Dermis microvascular lymphatic vessel endothelial cell (primary cell): Measurements from ENCODE around the gene HDAC4. TPM values are rescaled to one million over a fixed set of nuclear protein-coding genes. Genes with fewer than 3 reads are reported as not detected.

Experiments
- DNase-seq, 2 donors: peaks; one replicate each; pipeline versions ENCODE4 v3.0.0 to v3.0.0-alpha.2; 2010; ENCODE audit warnings: low read depth in 2 of 2
- total RNA-seq: library from RNA; depleted of rRNA; stranded (reverse); fragments of >200 nt; gene quantifications from 2 replicates; pipeline ENCODE4 v1.2.1, GENCODE V29; 2014

The HDAC4 gene
- total RNA-seq, 1 donor from 2014 or later: 10.4 TPM

DNA sequence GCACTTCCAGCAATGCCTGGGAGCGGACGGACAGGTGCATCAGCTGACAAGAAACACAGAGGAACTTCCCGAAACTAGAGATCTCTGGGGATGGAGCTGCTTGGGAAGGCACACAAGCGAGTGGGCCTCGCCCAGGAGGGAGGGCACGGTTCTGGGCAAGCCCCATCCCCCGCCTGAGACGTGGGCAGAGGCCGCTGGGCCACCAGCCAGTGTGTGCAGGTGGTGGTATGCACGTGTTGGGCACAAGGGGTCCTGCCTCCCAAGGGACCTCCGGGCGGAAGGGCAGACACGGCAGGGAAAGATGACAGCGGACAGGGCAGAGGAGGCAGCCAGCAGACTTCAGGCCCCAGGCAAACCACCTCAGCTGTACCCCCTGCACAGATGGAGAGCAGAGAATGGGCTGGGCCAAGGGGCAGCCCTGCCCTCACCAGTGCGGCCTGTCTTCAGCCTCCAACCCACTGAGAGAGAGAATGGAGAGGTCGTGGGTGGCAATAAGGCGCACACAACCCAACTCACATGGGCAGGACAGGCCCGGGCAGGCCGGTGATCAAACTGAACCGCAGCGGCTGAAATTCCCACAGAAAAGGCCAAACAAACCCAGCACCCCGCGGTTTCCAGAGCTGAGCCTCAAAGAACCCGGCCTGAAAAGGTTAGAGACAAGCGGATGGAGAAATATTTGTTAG is 51.2 kb downstream of the HDAC4 start:
- DNase-seq: no peak

DNA sequence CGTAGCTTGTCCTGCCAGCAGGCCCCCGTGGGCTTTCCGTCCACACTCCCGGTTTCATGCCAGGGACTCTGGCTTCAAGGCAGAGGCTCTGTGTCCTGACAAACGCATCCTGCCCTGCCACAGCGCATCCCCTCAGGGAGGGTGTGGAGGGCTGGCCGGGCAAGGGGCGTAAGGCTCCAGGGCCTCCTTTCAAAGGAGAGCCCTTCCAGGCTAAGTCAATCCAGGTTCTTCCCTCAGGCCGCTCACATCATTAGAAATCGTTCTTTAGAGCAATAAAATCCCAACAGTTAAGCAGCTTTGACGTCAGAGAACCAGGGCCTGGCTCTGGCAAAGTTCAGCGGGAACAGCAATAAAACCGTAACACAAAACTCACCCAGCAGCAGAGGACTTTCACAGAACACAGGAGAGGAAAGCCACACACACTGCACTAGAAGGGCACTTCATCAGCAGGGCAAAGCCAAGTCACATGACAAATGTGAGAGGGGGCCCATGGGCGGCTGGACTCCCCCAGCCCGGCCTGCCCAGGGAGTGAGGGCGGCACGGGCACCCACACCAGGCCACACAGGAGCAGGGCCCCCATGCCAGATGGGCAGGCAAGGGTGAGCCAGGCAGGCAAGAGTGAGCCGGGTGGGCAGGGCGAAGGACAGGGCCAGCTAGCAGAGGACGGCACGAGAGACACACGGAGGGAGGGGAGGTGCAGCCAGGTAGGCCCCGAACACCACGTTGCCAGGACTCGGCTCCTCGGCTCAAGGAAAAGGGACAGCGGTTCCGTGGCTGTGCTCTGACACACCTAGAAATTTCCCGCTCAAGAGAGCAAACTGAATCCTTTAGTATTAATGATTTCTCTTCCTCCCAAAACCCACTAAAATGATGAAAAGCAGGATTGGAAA is 52.0 kb downstream of the HDAC4 start:
- no peak for DNase-seq

DNA sequence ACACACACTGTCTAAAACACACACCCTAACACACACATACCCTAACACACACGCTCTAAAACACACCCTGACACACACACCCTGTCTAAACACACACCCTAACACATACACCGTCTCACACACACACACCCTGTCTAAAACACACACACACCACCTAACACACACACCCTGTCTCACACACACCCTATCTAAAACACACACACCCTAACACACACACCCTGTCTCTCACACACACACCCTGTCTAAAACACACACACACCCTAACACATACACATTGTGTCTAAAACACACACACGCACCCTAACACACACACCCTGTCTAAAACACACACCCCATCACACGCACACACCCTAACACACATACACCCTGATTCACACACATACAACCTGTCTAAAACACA is 54.1 kb downstream of the HDAC4 start:
- DNase-seq: no peak

DNA sequence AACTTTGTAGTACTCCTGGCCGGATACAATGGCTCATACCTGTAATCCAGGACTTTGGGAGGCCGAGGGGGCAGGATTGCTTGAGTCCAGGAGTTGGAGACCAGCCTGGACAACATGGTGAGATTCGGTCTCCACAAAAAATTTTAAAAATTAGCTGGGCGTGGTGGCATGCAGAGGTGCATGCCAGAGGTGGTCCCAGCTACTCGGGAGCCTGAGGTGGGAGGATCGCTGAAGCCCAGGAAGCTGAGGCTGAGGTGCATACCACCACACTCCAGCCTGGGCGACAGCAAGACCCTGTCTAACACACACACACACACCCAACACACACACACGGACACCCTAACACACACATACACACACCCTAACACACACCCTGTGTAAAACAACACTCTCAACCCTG is 55.6 kb downstream of the HDAC4 start:
- DNase-seq: no peak

DNA sequence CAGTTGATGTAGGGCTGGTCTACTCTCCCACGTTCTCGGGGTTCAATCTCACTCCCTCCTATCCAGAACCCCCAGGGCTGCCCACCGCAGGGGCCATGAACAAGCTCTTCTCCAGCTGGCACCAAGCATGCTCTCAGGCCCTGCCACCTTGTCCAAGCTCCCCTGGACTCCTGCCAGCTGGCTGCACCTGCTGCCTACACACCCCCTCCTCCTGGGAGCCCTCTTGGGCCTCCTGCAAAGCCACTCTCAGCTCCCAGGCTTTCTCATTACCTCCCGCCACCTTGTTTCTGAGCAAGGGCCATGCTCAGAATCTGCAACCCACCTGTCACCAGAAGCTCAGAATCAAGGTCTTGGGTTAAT is 56.0 kb downstream of the HDAC4 start:
- no peak for DNase-seq

DNA sequence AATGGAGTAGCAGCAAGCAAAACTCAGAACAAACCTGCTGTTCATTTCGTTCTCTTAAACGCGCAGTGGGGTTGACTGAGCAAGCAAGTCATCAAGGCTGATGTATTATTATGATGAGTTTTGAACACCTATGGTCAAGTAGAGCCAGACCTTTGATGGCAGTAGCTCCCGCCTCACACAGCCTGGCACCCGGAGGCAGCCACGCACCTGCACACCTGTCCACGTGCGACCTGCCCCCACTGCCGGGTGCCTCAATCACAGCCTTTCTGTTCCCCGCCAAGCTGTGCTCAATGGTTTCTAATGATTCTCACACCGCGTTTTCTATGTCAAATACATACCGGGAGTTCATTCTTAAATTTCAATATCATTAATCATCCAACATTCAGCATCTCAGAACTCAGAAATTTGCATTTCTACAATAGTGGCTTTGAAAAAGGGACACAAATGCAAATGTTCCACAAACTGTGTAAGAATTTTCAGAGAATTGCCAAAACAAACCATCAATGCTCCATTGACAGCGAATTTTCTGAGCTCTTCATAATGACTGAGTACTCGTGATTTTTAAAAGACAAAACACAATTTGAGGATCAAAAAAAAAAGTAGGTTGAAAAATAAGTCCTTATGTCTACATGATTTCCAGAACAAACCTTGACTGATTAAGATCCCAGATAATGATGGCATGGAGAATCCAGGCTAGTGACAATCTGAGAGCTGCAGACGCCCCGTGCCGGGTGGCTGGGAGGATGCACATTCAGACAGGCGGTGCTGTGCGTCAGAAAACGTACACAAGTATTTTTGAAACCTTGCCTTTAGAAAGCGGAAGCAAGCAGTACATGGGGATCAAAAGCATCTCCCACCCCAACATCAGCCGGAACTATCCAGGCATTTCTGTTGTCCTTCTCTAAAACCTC is 56.6 kb downstream of the HDAC4 start:
- no peak for DNase-seq

DNA sequence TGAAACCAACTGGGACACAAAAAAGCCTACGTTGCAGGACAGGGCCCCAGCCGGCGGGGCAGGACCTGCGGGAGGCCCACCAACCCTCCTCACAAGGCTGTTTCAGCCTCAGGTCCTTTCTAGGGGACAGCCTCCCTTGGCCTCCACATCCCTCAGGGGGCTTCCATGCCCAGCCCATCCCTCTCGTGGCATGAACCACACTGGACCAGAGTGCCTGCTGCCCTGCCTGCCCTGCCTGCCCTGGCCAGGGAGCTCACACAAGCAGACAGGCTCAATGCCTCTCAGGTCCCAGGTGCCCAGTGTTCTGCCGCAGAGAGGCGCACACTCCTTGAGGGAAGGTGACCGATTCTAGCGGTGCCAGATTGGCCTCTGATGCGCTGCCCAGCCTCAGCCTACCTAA is 57.4 kb downstream of the HDAC4 start:
- no peak for DNase-seq

DNA sequence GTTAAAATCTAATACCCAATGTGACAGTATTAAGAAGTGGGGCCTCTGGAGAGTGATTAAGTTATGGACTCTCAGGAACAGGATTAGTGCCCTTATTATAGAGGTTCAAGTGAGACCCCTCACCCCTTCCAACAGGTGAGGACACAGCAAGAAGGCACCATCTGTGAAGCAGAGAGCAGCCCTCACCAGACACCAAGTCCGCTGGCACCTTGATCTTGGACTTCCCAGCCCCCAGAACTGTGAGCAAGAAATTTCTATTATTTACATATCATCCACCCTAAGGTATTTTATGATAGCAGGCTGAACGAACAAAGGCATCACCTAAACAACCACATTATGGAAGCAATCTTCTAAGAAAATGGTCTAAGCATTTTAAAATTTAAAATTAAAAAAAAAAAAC is 59.0 kb downstream of the HDAC4 start:
- no peak for DNase-seq

DNA sequence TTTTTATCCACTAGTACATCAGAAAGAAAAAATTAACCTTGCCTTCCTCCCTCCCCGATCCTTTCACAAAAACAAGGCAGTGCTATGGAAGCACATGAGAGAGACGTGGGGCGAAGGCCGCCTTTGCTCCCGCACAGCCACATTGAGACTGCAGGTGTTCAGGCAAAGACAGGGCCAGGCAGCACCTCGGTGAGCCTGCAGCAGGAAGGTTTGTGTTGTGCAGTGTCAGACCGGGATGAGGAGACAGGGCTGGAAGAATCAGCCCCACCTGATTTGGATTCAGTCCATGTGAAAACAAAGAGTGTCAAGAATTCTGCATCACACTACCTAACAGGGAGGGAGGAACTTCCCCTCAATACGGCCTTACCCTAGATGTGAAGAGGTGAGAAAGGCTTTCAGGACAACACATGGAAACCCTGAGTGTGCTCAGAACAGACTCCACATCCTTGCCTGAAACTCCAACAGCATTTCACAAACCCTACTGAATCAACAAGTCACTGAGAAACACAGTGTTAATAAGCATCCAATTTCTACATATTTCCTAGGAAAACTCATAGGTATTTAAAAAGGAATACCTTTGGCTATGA is 59.6 kb downstream of the HDAC4 start:
- no peak for DNase-seq

DNA sequence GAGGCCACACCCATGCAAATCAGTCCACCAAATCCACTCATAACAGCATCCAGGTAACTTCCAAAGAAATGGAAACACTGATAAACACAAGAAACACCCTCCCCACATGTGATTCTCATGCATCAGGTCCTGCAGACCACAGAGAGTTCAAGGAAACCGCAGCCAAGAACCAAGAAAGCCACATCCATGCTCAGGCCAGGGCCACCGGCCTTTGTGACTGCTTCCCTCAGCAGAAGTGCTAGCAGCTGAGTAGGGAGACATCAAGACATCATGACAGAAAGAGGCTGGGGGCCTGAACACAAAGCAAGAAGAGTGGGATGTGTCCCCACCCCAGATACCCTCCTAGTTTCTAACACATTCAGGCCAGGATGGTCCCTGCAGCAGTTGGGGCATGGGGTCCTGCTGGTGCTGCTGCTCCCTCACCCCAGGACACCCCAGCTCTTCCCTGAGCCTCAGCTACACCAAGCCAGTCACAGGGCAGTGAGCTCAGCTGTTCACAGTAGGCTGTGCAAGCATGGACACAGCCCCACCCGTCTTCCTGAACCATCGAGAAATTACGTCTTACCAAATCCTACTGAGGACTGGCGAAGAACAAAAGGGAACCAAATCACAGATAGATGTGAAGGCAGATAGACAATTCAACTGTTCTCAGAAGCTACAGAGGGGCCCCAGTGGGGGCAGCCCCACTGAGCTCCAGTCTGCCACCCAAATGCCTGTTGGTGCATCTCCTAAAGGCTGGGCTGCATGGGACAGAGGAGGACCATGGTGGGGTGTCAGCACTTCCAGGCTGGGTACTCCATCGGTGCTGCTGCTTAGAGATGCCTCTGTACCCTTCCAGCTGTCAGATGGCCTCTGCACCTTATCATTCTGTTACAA is 60.9 kb downstream of the HDAC4 start:
- DNase-seq: no peak

DNA sequence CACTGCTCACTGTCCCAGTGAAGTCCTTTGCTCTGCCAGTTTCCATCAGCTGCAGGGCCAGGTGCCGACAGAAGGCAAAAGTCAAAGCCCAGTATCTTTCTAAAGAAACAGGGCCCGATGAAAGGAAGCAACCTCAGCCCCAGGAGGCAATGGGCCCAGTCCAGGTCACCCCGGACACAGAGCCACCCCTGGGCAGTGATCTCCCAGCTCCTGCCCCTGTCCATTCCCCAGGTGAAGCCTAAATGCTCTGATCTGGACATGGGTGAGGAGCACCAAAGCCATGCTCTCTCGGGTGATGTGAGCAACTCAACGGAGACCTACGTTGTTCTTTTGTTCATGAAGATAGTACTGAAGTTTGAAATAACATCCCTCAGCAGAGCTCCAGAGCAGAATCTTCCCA is 61.6 kb downstream of the HDAC4 start:
- DNase-seq: no peak

DNA sequence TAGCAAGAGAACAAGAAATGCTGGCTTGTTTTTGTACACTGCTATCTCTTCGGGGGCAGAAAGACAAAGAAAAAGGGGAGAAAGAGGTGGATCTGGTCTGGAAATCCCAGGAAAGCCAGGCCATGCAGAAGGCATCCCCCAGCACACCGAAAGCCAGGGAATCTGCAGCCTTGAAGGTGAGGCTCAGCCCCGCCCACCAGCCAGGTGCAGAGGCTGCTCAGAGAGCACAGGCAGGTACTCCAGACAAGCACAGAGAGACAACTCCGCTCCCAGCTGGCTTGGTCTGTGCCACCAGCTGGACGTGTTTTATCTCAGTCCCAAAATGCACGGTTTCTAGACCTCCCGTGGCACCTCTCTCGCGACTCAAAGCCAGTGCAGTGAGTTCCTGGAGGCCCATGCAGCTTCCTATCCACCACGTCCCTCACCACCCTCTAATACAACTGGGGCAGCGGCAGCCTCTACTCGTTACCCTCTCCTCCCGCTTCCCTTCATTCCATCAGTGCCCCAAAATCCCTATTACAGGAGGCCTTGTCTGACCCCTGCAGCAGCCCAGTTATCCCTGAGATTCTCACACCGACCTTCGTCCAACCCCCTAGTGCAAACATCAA is 62.8 kb downstream of the HDAC4 start:
- DNase-seq: no peak

DNA sequence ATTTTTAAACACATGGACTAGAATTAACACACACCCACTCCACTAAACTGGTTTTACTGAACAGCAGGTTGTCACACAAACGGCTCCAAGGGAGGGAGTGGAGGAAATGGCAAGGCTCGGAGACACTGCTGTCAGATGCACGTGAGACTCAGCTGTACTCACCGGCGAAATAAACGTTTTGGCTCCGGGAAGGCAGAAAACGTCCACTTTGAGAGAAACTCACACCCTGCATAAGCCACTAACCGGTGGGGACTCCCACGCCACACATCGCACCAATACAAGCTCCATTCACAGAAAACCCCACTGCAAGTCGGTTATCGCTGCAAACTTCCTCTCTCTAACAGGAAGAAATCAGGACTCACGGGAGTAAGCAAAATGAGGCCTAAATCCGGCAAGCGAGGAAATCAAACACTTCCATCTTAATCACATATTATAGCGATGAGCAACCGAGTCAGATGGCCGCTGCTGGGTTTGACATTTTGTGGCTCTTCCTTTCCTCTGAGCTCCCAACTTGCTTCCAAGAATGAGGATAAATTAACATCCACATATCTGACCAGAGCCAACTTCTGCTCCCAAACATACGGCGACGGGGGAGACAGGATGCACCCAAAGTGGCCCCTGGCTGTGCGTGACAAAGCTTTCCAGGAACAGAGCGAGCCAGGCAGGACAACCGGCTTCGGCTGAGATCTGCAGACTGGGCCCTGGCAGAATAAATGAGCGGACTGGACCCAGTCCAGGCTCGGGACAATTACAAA is 63.5 kb downstream of the HDAC4 start:
- DNase-seq: peak in 1 of 2 donors; percentile 38

DNA sequence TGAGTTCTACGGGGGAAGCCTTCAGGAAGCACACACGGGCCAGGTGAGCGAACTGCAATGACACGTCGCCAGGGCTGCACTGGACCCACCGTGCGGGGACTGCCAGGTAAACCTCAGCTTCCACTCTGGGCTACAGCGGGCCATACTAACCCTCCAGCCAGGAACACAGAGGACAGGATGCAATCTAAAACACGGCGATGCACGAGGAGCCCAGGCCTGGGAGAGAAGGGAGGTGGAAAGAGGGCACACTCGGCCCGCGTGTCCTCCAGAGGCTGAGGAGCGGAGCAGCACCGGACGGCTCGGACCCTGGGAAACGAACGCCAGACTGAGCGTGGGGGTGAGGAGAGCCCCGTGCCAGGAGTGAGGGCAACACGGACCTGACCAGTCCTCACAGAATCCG is 69.3 kb downstream of the HDAC4 start:
- no peak for DNase-seq

DNA sequence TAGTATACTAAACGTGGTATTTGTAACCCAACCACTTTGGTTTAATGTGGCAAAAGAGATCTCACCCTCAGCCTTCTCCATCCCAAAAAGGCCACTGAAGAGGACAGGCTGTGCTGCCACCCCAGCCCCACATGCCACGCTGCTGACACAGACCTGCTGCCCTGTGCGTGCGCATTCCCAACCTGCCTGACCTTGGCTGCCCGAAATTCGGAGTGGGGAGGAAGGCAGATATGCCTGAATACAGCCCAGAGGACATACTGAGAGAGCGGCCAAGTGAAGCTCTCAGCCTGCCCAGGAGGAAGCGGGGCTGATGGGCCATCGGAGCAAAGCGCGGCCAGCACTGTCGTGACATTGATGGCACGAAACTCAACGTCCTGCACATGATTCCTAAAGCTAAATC is 70.0 kb downstream of the HDAC4 start:
- DNase-seq: no peak

DNA sequence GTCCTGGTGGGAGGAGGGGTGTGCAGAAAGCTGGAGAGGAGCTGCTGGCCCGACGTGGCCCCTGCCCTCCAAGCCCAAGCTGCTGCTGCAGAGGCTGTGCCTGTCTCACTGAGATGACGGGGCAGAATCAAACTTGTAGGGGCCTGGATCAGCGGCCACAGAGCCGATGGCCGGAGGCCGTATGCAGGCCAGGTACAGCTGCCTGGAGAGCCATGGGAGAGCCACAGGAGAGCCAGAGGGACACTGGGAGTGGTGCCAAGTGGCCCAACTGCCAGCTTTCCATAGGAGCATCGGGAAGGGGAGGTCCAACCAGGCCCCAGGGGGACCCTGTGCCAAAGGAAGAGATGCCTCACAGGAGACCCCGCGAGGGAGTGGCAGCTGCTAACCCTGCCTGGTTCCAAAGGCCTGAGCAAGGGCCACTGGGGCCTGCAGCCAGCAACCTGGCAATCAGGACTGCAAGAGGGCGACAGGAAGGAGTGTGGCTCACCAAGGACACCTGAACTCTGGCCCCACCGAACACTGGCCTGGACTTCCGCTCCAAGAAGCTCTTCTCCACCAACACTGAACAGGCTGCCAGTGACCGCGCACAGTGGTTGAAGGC is 70.7 kb downstream of the HDAC4 start:
- DNase-seq: no peak

DNA sequence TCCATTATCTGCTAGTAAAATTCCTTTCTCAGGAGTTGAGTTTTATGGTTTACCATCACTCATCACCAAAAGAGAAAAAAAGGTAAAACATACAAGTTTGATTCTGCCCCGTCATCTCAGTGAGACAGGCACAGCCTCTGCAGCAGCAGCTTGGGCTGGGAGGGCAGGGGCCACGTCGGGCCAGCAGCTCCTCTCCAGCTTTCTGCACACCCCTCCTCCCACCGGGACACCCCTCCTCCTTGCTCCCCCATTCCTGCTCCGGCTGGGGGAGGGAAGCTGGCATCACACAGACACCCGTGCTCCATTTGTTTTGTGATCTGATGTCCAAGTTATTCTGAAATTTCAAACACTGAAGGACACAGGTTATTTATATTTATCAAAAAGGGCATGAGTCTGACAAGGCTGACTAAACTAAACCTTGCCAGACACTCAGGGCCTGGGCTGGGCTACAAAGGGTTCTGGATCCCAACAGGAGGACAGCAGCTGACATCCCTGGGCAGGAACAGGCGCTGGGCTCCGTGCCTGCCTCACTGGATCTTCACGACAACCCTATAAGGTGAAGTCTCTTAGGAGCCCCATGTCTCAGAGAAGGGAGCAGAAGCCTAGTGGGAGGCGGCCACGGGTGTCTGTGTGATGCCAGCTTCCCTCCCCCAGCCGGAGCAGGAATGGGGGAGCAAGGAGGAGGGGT is 71.4 kb downstream of the HDAC4 start:
- no peak for DNase-seq

DNA sequence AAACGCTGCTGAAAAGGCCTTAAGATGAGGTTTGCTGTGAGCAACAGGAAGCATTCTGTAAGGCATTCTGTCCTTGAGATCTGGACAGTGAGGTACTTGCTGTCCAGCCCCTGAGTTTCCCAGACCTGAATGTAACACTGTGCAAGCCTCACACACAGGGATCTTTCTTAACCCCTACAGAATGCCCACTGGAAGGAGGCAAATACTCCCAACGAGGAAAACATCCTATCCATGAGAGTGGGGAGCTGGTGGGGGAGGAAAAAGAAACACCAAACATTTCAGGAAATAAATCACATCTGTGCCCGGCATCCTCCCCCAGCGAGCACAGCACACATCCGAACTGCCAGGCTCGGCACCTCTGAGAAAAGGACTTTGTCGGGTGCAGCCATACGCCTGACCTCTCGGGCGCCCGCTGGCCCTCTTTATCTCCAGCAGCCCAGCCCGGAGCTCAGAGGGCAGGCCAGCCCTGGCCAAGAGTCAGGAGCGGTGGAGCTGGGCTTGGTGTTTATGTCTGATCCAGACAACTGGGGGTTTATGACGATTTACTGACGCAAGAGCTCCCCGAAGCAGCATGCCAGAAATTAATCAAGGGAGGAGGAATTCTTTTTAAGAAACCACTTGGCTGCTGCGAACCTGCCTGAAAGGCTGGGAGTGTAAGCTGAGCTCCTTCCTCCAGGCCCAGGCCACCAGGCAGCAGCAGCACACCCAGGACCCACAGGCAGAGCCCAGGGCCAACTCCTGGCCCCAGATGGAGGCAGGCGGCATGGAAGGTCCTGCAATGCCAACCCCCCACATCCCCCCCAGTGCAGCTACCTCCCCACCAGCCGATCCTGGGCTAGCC is 72.2 kb downstream of the HDAC4 start:
- DNase-seq: peak in 1 of 2 donors; percentile 45
